ENCODE results near the gene EGFL8.

EGFL8 gene

GRCh38 chr6:32147401-32148132 lies 16.8 kb upstream of the EGFL8 start:
- DNase-seq, result no peak

GRCh38 chr6:32148289-32149091 lies 15.9 kb upstream of the EGFL8 start:
- DNase-seq, result no peak

GRCh38 chr6:32149092-32149755 lies 15.2 kb upstream of the EGFL8 start:
- DNase-seq, result no peak

GRCh38 chr6:32149932-32150870 lies 14.2 kb upstream of the EGFL8 start:
- DNase-seq, result no peak

- no peak for DNase-seq
Observed at GRCh38 chr6:32151181-32151862, 13.1 kb upstream of the EGFL8 start.

- DNase-seq, result no peak
Observed at GRCh38 chr6:32151863-32152768, 12.3 kb upstream of the EGFL8 start, which contains the start of gene PRRT1. TSS of gene PRRT1 (minus strand) at chr6:32151939. CDS start at chr6:32151827, 112 bp downstream.

GRCh38 chr6:32152769-32153563 lies 11.4 kb upstream of the EGFL8 start:
- peak; percentile 45 for DNase-seq

GRCh38 chr6:32153564-32154513 lies 10.6 kb upstream of the EGFL8 start, which contains the start of gene PPT2:
TSS of gene PPT2 (plus strand) at chr6:32154141. CDS start at chr6:32154595, 454 bp downstream.
- DNase-seq, result peak; percentile 83

- DNase-seq, result peak; percentile 60
Observed at GRCh38 chr6:32154514-32155161, 9.8 kb upstream of the EGFL8 start.

GRCh38 chr6:32156891-32157290 lies 7.5 kb upstream of the EGFL8 start:
- DNase-seq, result no peak

- no peak for DNase-seq
Observed at GRCh38 chr6:32158052-32158451, 6.3 kb upstream of the EGFL8 start.

GRCh38 chr6:32163559-32164258 lies 686 bp upstream of the EGFL8 start:
- DNase-seq, result no peak

- DNase-seq, result no peak
Observed at GRCh38 chr6:32166411-32167061, 2.1 kb downstream of the EGFL8 start.

GRCh38 chr6:32167154-32167760 lies 2.9 kb downstream of the EGFL8 start:
- no peak for DNase-seq

- DNase-seq, result no peak
Observed at GRCh38 chr6:32167761-32168262, 3.4 kb downstream of the EGFL8 start.

- DNase-seq, result no peak
Observed at GRCh38 chr6:32168350-32168749, 4.0 kb downstream of the EGFL8 start.
